ENCODE data around the gene SCYGR8. TPM values are rescaled to one million over a fixed set of nuclear protein-coding genes. Genes with fewer than 3 reads are reported as not detected.

The SCYGR8 gene
- total RNA-seq, 1 experiment from 2014 or later = not detected

- ATAC-seq (no peak), DNase-seq (ENCODE audit: low read depth, low spot score) (no peak)
- ChIA-PET POLR2A (no interaction called here), CTCF (no interaction called here), RAD21 (ENCODE audit: low non-redundant PET in 1 of 2, low total read pairs in 2 of 2, uncharacterized antibody in 2 of 2, unreplicated experiment in 2 of 2) (no interaction called here)
- Histone ChIP-seq H3K4me3 (replicated peaks in 1 of 2; ENCODE audit: low read depth in 1 of 2, low read length in 2 of 2) (no peak overlapping the region), H4K20me1 (ENCODE audit: insufficient read depth) (no peaks in the 10 kb centered on the region), H3K27ac (ENCODE audit: low read depth, low read length) (no peak overlapping the region), H3K27me3 (ENCODE audit: insufficient read depth, low read length) (no peaks in the 10 kb centered on the region), H3K4me1 (ENCODE audit: control insufficient read depth in 1 of 2, insufficient read depth in 2 of 2, low read length in 2 of 2) (no peaks in the 10 kb centered on the region), H3K4me2 (ENCODE audit: low read length) (no peak overlapping the region), H3K9me2 (ENCODE audit: insufficient read depth) (no peaks in the 10 kb centered on the region), H3K9ac (ENCODE audit: low read length) (no peak overlapping the region), H3K79me2 (ENCODE audit: insufficient read depth, low read length) (no peaks in the 10 kb centered on the region), H2AFZ (ENCODE audit: low read depth, low read length, poor library complexity, severe bottlenecking) (no peak overlapping the region), H3K9me3 (ENCODE audit: control insufficient read depth in 1 of 2, insufficient read depth in 1 of 2, low read depth in 1 of 2, low read length in 2 of 2) (no peaks in the 10 kb centered on the region), H3K36me3 (ENCODE audit: control insufficient read depth in 1 of 2, insufficient read depth in 2 of 2, low read length in 2 of 2) (no peaks in the 10 kb centered on the region)
- intact Hi-C loops (cut with micrococcal nuclease) = loop anchor here (5.0 to 10.0 kb wide), 2 partner anchors 515 to 612 kb away; no protein-coding TSS in a partner anchor
- TF ChIP-seq ZBTB33 (IDR thresholded peaks at IDR 0.05; ENCODE audit: extremely low read depth, insufficient replicate concordance, low read length) (no peak), JUND (IDR thresholded peaks at IDR 0.05) (no peak), EZH2 (IDR thresholded peaks at IDR 0.05) (no peak), EGR1 (IDR thresholded peaks at IDR 0.05; ENCODE audit: low read depth) (no peak), CTCF (IDR thresholded peaks at IDR 0.05 in 2 of 3, conservative IDR thresholded peaks at IDR 0.05 in 1 of 3; ENCODE audit: borderline replicate concordance in 1 of 3, insufficient read depth in 1 of 3, low read depth in 2 of 3, low read length in 2 of 3) (no peak), EZH2phosphoT487 (IDR thresholded peaks at IDR 0.05; ENCODE audit: borderline replicate concordance) (no peak), TCF7L2 (IDR thresholded peaks at IDR 0.05; ENCODE audit: borderline replicate concordance, extremely low read depth, insufficient read depth, insufficient read length) (no peak), CEBPB (IDR thresholded peaks at IDR 0.05; ENCODE audit: low read depth) (no peak), ATF3 (IDR thresholded peaks at IDR 0.05) (no peak), RAD21 (IDR thresholded peaks at IDR 0.05; ENCODE audit: low read depth) (no peak), YY1 (IDR thresholded peaks at IDR 0.05; ENCODE audit: extremely low read depth, insufficient replicate concordance, low read depth, low read length) (no peak), ZNF274 (IDR thresholded peaks at IDR 0.05; ENCODE audit: low read depth, low read length) (no peak), POLR2A (IDR thresholded peaks at IDR 0.05; ENCODE audit: borderline replicate concordance, extremely low read depth, insufficient read depth, insufficient read length) (no peak), FOSL1 (IDR thresholded peaks at IDR 0.05; ENCODE audit: low read depth) (no peak), POLR2AphosphoS5 (IDR thresholded peaks at IDR 0.05; ENCODE audit: low read depth, low read length) (no peak), ZFX (IDR thresholded peaks at IDR 0.05) (no peak), REST (IDR thresholded peaks at IDR 0.05; ENCODE audit: low read depth) (no peak), SRF (IDR thresholded peaks at IDR 0.05; ENCODE audit: low read depth) (no peak), MAX (IDR thresholded peaks at IDR 0.05) (no peak)
- BruUV-seq (replicated peaks) = no TSS peak
Measured at GRCh38 chr2:227759411-227760118, 13.9 kb downstream of the SCYGR8 start.

Measured in HCT116 (cell line).